ENCODE data around the gene ACSL6.

- TF ChIP-seq ZNF837 (tag by site-specific recombination; IDR thresholded peaks at IDR 0.05) (no peak), ZNF510 (tag by site-specific recombination; IDR thresholded peaks at IDR 0.05; ENCODE audit: insufficient replicate concordance) (no peak), CTCF (tag by site-specific recombination; IDR thresholded peaks at IDR 0.05) (no peak), SCRT1 (tag by site-specific recombination; IDR thresholded peaks at IDR 0.05; ENCODE audit: borderline replicate concordance) (no peak), TCF7L2 (IDR thresholded peaks at IDR 0.05; ENCODE audit: borderline replicate concordance, low read depth, low read length) (no peak), ELK4 (IDR thresholded peaks at IDR 0.05; ENCODE audit: borderline replicate concordance, low read depth, low read length) (no peak), ZNF426 (tag by site-specific recombination; IDR thresholded peaks at IDR 0.05) (no peak)
Observed at GRCh38 chr5:132009706-132010405, 1.6 kb downstream of the ACSL6 start.

Data from HEK293 (cell line).